ENCODE data around the gene MTHFD1.

GRCh38 chr14:64503434-64504309 is 115.5 kb downstream of the MTHFD1 start, which contains the start of gene ZBTB25:
- TF ChIP-seq CTCF (IDR thresholded peaks at IDR 0.05) (no peak), JUN (CRISPR knock-in tag; IDR thresholded peaks at IDR 0.05) (no peak; the same call in 1 of the 2 replicates)
- TF ChIP-seq, protein P1, sequence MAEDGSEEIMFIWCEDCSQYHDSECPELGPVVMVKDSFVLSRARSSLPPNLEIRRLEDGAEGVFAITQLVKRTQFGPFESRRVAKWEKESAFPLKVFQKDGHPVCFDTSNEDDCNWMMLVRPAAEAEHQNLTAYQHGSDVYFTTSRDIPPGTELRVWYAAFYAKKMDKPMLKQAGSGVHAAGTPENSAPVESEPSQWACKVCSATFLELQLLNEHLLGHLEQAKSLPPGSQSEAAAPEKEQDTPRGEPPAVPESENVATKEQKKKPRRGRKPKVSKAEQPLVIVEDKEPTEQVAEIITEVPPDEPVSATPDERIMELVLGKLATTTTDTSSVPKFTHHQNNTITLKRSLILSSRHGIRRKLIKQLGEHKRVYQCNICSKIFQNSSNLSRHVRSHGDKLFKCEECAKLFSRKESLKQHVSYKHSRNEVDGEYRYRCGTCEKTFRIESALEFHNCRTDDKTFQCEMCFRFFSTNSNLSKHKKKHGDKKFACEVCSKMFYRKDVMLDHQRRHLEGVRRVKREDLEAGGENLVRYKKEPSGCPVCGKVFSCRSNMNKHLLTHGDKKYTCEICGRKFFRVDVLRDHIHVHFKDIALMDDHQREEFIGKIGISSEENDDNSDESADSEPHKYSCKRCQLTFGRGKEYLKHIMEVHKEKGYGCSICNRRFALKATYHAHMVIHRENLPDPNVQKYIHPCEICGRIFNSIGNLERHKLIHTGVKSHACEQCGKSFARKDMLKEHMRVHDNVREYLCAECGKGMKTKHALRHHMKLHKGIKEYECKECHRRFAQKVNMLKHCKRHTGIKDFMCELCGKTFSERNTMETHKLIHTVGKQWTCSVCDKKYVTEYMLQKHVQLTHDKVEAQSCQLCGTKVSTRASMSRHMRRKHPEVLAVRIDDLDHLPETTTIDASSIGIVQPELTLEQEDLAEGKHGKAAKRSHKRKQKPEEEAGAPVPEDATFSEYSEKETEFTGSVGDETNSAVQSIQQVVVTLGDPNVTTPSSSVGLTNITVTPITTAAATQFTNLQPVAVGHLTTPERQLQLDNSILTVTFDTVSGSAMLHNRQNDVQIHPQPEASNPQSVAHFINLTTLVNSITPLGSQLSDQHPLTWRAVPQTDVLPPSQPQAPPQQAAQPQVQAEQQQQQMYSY (CRISPR knock-in tag; IDR thresholded peaks at IDR 0.05), result no peak
- TF ChIP-seq, protein P2, sequence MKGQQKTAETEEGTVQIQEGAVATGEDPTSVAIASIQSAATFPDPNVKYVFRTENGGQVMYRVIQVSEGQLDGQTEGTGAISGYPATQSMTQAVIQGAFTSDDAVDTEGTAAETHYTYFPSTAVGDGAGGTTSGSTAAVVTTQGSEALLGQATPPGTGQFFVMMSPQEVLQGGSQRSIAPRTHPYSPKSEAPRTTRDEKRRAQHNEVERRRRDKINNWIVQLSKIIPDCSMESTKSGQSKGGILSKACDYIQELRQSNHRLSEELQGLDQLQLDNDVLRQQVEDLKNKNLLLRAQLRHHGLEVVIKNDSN (CRISPR knock-in tag; IDR thresholded peaks at IDR 0.05), result peak; percentile 92
